HK-2 (cell line): Measurements from ENCODE around the gene TMPRSS11B.
"Not testable (repeated sequence)": the region's sequence is repeated elsewhere in the genome, so short reads cannot be mapped to it uniquely, and the experiment has no call there.

Experiments used
- DNase-seq: peaks from one replicate; pipeline ENCODE4 v3.0.0-alpha.2; 2018; ENCODE audit not compliant: unreplicated experiment

Gene TMPRSS11B

GRCh38 chr4:68218044-68218443, 27.4 kb downstream of the TMPRSS11B start:
- DNase-seq, result no peak

DNA sequence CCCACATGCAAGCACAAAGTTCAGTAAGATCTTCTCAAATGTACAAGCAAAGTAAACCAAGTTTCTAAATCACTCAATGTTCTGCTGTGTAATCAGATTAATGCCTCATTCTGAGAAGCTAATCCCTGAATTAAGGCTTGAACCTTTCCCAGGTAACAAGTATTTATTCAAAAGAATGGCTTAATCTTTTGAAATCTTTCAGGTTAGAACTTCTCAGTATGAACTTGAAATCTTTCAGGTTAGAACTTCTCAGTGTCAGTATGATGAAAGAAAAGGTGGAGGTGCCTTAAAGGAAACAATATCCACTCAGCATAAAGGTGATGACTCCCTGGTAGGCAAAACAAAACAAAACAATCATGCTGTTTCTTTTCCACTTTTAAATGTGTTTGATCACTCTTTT, 29.0 kb downstream of the TMPRSS11B start:
- no peak for DNase-seq

- DNase-seq, result no peak
Measured at GRCh38 chr4:68209003-68209402, 36.5 kb downstream of the TMPRSS11B start.

GRCh38 chr4:68194305-68194704, 51.2 kb downstream of the TMPRSS11B start:
- DNase-seq, result not testable (repeated sequence)

DNA sequence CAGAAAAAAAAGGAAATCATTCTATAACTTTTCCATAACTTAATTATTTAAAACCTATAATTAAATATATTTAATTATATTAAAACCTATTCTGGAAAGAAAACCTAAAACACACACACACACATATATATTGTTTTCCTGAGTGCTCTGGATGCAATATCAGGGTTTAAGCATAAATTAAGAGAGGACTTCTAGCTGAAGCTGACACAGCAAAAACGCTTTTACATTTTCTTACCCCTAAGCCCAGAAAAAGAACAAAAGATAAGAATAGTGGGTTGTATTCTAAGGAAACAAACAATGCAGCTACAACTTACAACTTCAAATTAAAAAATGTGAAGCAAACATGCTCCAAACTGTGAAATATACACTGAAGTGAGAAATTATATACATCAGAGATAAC, 52.3 kb downstream of the TMPRSS11B start:
- DNase-seq, result no peak

GRCh38 chr4:68187145-68187544, 58.3 kb downstream of the TMPRSS11B start:
- DNase-seq, result no peak

DNA sequence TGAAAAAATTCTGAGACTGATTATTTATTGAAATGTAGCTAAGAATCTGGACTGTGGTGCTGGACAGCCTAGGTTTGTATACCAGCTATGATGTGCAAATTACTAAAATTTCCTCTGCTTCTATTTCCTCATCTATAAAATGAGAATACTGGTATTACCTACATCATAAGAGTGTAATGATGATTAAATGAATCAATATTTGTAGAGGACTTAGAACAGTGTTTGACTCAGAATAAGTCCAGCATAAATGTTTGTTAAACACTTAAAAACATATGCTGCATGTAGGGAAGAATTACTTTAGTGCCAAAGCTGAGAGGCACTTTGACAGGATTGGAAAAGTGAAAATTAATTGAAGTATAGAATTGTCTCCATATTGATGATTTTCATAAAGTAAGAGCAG, 60.6 kb downstream of the TMPRSS11B start:
- DNase-seq, result no peak

DNA sequence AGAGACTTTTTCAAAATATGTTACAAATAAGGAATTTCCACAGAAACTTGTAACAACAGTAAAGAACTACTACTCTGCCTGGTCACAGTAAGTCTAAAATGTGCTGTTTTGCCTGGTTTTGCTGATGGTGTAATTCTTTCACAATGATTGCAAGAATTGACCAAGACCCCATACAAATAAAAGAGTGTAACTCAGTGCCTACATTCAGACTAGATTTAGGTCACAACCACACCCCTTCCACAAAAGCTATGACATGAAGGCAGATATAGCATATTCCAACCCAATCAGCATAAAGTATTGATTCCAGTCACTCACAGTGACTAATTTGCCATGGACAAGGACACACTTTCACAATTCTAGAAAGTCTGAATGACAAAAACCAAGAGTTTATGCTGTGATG, 62.1 kb downstream of the TMPRSS11B start:
- DNase-seq, result no peak

- no peak for DNase-seq
Measured at GRCh38 chr4:68182382-68182820, 63.1 kb downstream of the TMPRSS11B start.

DNA sequence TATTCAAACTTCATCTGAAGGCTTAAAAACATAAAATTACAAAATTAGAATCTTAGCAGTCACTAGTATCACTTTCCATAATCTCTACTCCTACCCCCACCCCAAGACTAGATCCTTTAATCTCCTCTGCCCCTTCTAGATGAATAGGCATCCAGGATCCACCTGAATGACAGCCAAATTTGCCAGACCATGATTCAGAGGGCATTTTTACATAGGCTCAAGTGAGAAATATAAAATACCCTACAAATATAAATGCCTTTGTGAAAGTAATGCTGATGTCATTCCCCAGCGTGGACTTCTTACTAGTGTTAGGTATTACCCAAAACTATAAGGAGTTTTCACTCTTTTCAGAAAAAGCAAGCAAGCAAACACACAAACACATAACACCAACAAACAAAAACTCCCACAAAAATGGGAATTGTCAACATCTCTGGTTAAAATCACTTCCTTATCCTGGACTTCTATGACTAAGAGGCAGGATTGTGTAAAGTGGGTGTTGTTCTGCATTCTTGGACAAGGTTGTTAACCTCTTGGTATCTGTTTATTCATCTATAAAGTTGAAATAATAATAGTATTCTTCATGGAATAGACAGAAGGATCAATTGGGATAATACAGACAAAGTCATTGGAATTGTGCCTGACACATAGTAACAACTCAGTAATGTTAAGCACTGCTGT, 64.5 kb downstream of the TMPRSS11B start:
- DNase-seq, result no peak

GRCh38 chr4:68176904-68177303, 68.6 kb downstream of the TMPRSS11B start:
- DNase-seq, result no peak
